HL-60 (cell line): Measurements from ENCODE around the gene UFSP1.
"Not testable (repeated sequence)": the region's sequence is repeated elsewhere in the genome, so short reads cannot be mapped to it uniquely, and the experiment has no call there.

ENCODE experiments used
- CTCF ChIP-seq: IDR thresholded peaks from one replicate; pipeline ENCODE4 v1.5.1; 2011; ENCODE audit warnings: low read length, control low read depth, inconsistent platforms; ENCODE audit not compliant: insufficient read depth
- GABPA ChIP-seq: IDR thresholded peaks from 2 replicates; pipeline ENCODE4 v1.6.1; 2012; ENCODE audit warnings: low read depth
- TF ChIP-seq, protein P1 (sequence below): IDR thresholded peaks from 2 replicates; pipeline ENCODE4 v1.6.1; 2012; ENCODE audit warnings: low read depth; ENCODE audit not compliant: insufficient replicate concordance

DNA sequence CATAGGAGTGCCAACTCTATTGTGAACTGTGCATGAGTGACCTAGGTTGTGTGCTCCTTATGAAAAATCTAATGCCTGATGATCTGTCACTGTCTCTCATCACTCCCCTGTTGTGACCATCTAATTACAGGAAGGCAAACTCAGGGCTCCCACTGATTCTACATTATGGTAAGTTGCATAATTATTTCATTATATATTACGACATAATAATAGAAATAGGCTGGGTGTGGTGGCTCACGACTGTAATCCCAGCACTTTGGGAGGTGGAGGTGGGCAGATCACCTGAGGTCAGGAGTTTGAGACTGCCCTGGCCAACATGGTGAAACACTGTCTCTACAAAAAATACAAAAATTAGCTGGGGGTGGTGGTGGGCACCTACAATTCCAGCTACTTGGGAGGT lies 45.9 kb upstream of the UFSP1 start:
- TF ChIP-seq CTCF, GABPA: not testable (repeated sequence)
- TF ChIP-seq, protein P1, sequence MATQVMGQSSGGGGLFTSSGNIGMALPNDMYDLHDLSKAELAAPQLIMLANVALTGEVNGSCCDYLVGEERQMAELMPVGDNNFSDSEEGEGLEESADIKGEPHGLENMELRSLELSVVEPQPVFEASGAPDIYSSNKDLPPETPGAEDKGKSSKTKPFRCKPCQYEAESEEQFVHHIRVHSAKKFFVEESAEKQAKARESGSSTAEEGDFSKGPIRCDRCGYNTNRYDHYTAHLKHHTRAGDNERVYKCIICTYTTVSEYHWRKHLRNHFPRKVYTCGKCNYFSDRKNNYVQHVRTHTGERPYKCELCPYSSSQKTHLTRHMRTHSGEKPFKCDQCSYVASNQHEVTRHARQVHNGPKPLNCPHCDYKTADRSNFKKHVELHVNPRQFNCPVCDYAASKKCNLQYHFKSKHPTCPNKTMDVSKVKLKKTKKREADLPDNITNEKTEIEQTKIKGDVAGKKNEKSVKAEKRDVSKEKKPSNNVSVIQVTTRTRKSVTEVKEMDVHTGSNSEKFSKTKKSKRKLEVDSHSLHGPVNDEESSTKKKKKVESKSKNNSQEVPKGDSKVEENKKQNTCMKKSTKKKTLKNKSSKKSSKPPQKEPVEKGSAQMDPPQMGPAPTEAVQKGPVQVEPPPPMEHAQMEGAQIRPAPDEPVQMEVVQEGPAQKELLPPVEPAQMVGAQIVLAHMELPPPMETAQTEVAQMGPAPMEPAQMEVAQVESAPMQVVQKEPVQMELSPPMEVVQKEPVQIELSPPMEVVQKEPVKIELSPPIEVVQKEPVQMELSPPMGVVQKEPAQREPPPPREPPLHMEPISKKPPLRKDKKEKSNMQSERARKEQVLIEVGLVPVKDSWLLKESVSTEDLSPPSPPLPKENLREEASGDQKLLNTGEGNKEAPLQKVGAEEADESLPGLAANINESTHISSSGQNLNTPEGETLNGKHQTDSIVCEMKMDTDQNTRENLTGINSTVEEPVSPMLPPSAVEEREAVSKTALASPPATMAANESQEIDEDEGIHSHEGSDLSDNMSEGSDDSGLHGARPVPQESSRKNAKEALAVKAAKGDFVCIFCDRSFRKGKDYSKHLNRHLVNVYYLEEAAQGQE, result not testable (repeated sequence)
